RWPE1 (cell line): ENCODE results near the gene MICU1.

Experiments
- CTCF ChIA-PET: fragments of 350-600 bp; sonication (Branson Sonifier 250); formaldehyde crosslinking; extraction: SDS; loops from one replicate; lab custom pipeline; 2021; lab: Yijun Ruan, JAX
- POLR2A ChIA-PET: fragments of 400-600 bp; formaldehyde crosslinking; extraction: SDS; loops from one replicate; lab custom pipeline; 2020; ENCODE audit warnings: antibody characterized with exemption; ENCODE audit not compliant: low non-redundant PET; lab: Yijun Ruan, JAX
- DNase-seq: peaks from one replicate; pipeline ENCODE4 v3.0.0; 2012; ENCODE audit warnings: low spot score
- H3K27ac ChIP-seq: fragments of 450-650 bp; 2 replicates; pipeline ENCODE4 v1.5.1; 2017
- CTCF ChIP-seq: fragments of 450-650 bp; conservative IDR thresholded peaks from 2 replicates; pipeline ENCODE4 v1.5.1; 2017; ENCODE audit warnings: low read depth, mild to moderate bottlenecking

The MICU1 gene

GRCh38 chr10:72503241-72503640 is 122.6 kb downstream of the MICU1 start:
- POLR2A ChIA-PET = no interaction called here
- H3K27ac ChIP-seq = no peak overlapping the region
- no peak for DNase-seq

DNA sequence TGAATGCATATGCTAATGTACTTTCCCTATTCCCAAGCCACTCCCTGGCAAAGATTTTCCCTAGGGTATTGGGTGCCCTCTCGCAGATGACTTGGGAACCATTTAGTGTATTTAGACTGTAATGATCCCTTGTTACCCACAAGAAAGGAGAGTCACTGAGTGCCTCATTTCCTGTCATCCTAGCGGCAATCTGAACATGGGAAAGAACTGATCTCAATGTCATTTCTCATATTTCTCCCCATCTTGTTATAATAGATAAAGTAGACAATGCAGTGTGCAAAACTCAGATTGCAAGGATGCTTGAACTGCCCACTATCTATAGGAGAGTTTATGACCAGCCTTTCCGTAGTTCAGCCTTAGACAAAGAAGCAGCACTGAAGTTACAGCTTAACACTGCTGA is 123.3 kb downstream of the MICU1 start:
- POLR2A ChIA-PET = no interaction called here
- H3K27ac ChIP-seq = no peak overlapping the region
- TF ChIP-seq CTCF = no peak
- DNase-seq = no peak
- CTCF ChIA-PET = interaction anchor here (0.6 kb wide), 1 partner anchor 285 kb away, joined by 5 read pairs; no protein-coding TSS in a partner anchor

More at GRCh38 chr10:72503241-72503640, 122.6 kb downstream of the MICU1 start:
- no peak for TF ChIP-seq CTCF
- CTCF ChIA-PET = interaction anchor here (0.6 kb wide), 1 partner anchor 285 kb away, joined by 5 read pairs; no protein-coding TSS in a partner anchor

DNA sequence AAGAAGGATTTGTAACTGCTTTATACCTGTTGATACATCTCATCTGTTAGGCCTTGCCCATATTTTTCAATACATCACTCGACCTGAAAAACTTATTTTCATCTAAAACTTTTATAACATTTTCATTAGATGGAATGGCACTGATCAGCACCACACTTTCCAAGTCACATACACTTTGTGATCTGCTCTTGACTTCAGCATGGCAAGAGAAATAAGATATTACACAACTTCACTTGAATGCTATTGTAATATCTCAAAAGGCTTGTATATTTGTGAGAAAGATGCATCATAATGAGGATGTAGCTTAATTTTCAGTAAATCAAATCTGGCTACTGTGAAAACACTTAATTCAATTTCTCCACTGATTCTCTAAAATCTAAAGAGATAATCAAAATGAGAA is 126.2 kb downstream of the MICU1 start:
- no peak for DNase-seq
- CTCF ChIA-PET = interaction anchor here (0.7 to 1.0 kb wide), 2 partner anchors 160 to 373 kb away, joined by 3 read pairs; no protein-coding TSS in a partner anchor

DNA sequence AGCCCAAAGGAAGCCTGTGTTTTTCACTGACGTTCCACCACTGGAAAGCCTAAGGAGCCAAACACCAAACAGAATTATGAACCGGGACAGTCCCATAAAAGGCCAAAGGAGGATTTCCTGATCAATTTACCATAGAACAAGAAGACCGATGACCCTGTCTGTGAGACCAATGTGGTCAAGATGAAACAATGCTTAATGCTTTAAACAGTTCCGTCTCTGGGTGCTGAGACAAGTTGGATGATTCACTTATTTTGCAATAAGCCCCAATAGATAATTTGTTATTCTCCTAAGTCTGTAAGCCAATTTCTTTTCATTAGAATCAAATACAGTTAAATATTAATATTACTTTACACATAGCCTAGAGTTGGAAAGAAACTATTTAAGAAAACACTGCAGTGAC is 134.9 kb downstream of the MICU1 start:
- TF ChIP-seq CTCF = no peak
- no peak overlapping the region for H3K27ac ChIP-seq
- POLR2A ChIA-PET = no interaction called here
- CTCF ChIA-PET = no interaction called here
- DNase-seq = no peak

More for the DNA sequence above, 126.2 kb downstream of the MICU1 start:
- H3K27ac ChIP-seq = no peak overlapping the region
- TF ChIP-seq CTCF = no peak
- POLR2A ChIA-PET = no interaction called here

- TF ChIP-seq CTCF = no peak
- CTCF ChIA-PET = no interaction called here
- no peak overlapping the region for H3K27ac ChIP-seq
- POLR2A ChIA-PET = no interaction called here
- DNase-seq = no peak
These were observed 138.4 kb downstream of the MICU1 start for GRCh38 chr10:72487521-72487920.

GRCh38 chr10:72487116-72487515 is 138.8 kb downstream of the MICU1 start:
- H3K27ac ChIP-seq = no peak overlapping the region
- TF ChIP-seq CTCF = no peak
- DNase-seq = no peak
- POLR2A ChIA-PET = no interaction called here
- CTCF ChIA-PET = no interaction called here

- DNase-seq = no peak
- CTCF ChIA-PET = interaction anchor here (0.6 kb wide), 1 partner anchor 180 kb away, joined by 4 read pairs; no protein-coding TSS in a partner anchor
- no peak for TF ChIP-seq CTCF
- POLR2A ChIA-PET = no interaction called here
- no peak overlapping the region for H3K27ac ChIP-seq
These were observed 140.2 kb downstream of the MICU1 start for GRCh38 chr10:72485701-72486100.
